GM21447 (cell line): ENCODE data around the gene RHD.
"Not testable (repeated sequence)": the region's sequence is repeated elsewhere in the genome, so short reads cannot be mapped to it uniquely, and the experiment has no call there.

Experiments used
- ATAC-seq: cut with Tn5 transposase; IDR thresholded peaks from one replicate; pipeline ENCODE4 v1.9.1; 2021; ENCODE audit not compliant: unreplicated experiment

Gene RHD

GRCh38 chr1:25302330-25302729 is 30.0 kb downstream of the RHD start:
- ATAC-seq = not testable (repeated sequence)

GRCh38 chr1:25304936-25305335 is 32.6 kb downstream of the RHD start:
- not testable (repeated sequence) for ATAC-seq

GRCh38 chr1:25308168-25308567 is 35.9 kb downstream of the RHD start:
- ATAC-seq = not testable (repeated sequence)

GRCh38 chr1:25309085-25309484 is 36.8 kb downstream of the RHD start:
- not testable (repeated sequence) for ATAC-seq

- ATAC-seq = not testable (repeated sequence)
Observed at GRCh38 chr1:25309486-25309885, 37.2 kb downstream of the RHD start.

GRCh38 chr1:25312806-25313470 is 40.6 kb downstream of the RHD start:
- not testable (repeated sequence) for ATAC-seq

- ATAC-seq = not testable (repeated sequence)
Observed at GRCh38 chr1:25320314-25320938, 48.1 kb downstream of the RHD start.

GRCh38 chr1:25322127-25322526 is 49.8 kb downstream of the RHD start:
- not testable (repeated sequence) for ATAC-seq

GRCh38 chr1:25324407-25324806 is 52.1 kb downstream of the RHD start:
- not testable (repeated sequence) for ATAC-seq

GRCh38 chr1:25327864-25328790 is 55.8 kb downstream of the RHD start:
- not testable (repeated sequence) for ATAC-seq

- ATAC-seq = not testable (repeated sequence)
Observed at GRCh38 chr1:25328791-25329185, 56.5 kb downstream of the RHD start.

- not testable (repeated sequence) for ATAC-seq
Observed at GRCh38 chr1:25329336-25329735, 57.0 kb downstream of the RHD start.

- not testable (repeated sequence) for ATAC-seq
Observed at GRCh38 chr1:25329950-25330349, 57.6 kb downstream of the RHD start.

GRCh38 chr1:25336922-25337354 is 64.6 kb downstream of the RHD start:
- peak; percentile 23 for ATAC-seq

GRCh38 chr1:25337483-25338187 is 65.3 kb downstream of the RHD start:
- peak; percentile 40 for ATAC-seq

GRCh38 chr1:25338188-25338981 is 66.1 kb downstream of the RHD start, which contains the start of gene TMEM50A:
Gene TMEM50A (plus strand): TSS chr1:25338334. CDS start chr1:25340487, 2,153 bp downstream.
- ATAC-seq = peak; percentile 57

- no peak for ATAC-seq
Observed at GRCh38 chr1:25338986-25339385, 66.7 kb downstream of the RHD start.

- ATAC-seq = no peak
Observed at GRCh38 chr1:25341746-25342145, 69.4 kb downstream of the RHD start.

GRCh38 chr1:25342846-25343245 is 70.5 kb downstream of the RHD start:
- ATAC-seq = no peak

GRCh38 chr1:25343872-25344271 is 71.6 kb downstream of the RHD start:
- ATAC-seq = no peak
